H1 (cell line): ENCODE data around the gene TP73.

Experiments used
- HDAC2 ChIP-seq, 2 experiments: fragments of 300-600 bp in 1 of 2; sonication (generic) in 1 of 2; IDR thresholded peaks; 2 replicates each; pipeline ENCODE4 v1.6.1; 2011 to 2012; ENCODE audit warnings: low read depth in 2 of 2, low read length in 2 of 2, mild to moderate bottlenecking in 2 of 2, moderate library complexity in 2 of 2, borderline replicate concordance in 1 of 2, inconsistent platforms in 1 of 2
- JUND ChIP-seq: IDR thresholded peaks from 2 replicates; pipeline ENCODE4 v1.6.1; 2011; ENCODE audit warnings: mild to moderate bottlenecking, improper control_type of control experiment, low read length
- KDM5A ChIP-seq: fragments of 200-600 bp; IDR thresholded peaks from 2 replicates; pipeline ENCODE4 v1.7.1; 2012; ENCODE audit warnings: mild to moderate bottlenecking, low read length, inconsistent platforms, mixed read lengths
- POLR2A ChIP-seq, 2 experiments: IDR thresholded peaks; 1 replicate in 1 of 2; 2 replicates in 1 of 2; pipeline ENCODE4 v1.6.1; 2011; ENCODE audit warnings: low read depth in 2 of 2, low read length in 2 of 2, mild to moderate bottlenecking in 2 of 2; ENCODE audit errors: control extremely low read depth in 1 of 2
- POLR2AphosphoS5 ChIP-seq: IDR thresholded peaks from 2 replicates; pipeline ENCODE4 v1.6.1; 2011; ENCODE audit warnings: low read depth, low read length
- RFX5 ChIP-seq: IDR thresholded peaks from 2 replicates; pipeline ENCODE4 v1.6.1; 2011; ENCODE audit warnings: low read depth, low read length, improper control_type of control experiment, borderline replicate concordance
- TF ChIP-seq, protein P1 (sequence below), 3 experiments: IDR thresholded peaks; 1 replicate in 2 of 3; 2 replicates in 1 of 3; pipeline versions ENCODE4 v1.5.1 to v1.6.1; 2011; ENCODE audit warnings: low read length in 3 of 3, mild to moderate bottlenecking in 3 of 3, inconsistent platforms in 2 of 3, low read depth in 1 of 3, moderate library complexity in 1 of 3; ENCODE audit not compliant: insufficient read depth in 1 of 3; ENCODE audit errors: control extremely low read depth in 1 of 3
- TF ChIP-seq, protein P2 (sequence below): IDR thresholded peaks from 2 replicates; pipeline ENCODE4 v1.6.1; 2011; ENCODE audit warnings: low read length, improper control_type of control experiment

DNA sequence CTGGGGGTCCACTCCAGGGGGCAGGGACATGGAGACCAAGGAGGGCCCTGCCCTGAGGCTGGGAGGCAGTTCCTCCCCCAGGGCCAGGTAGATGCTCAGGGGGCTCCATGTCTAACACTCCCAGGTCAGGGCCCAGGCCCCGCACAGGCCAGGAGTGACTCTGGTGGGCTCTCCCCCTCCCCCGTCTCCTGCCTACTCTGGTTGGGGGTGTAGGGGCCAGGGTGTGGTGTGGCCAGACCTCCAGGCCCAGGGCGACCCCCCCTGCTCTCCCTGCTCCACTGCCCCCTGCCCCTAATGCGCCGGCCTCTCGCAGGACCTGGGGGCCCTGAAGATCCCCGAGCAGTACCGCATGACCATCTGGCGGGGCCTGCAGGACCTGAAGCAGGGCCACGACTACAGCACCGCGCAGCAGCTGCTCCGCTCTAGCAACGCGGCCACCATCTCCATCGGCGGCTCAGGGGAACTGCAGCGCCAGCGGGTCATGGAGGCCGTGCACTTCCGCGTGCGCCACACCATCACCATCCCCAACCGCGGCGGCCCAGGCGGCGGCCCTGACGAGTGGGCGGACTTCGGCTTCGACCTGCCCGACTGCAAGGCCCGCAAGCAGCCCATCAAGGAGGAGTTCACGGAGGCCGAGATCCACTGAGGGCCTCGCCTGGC, 80.2 kb downstream of the TP73 start:
- TF ChIP-seq RFX5 (no peak), JUND (no peak), POLR2AphosphoS5 (peak; percentile 2; the same call in 1 of the 2 replicates), KDM5A (no peak), POLR2A (IDR thresholded peaks at IDR 0.05; ENCODE audit: control extremely low read depth in 1 of 2, low read depth in 2 of 2, low read length in 2 of 2) (no peak), HDAC2 (IDR thresholded peaks at IDR 0.05; ENCODE audit: borderline replicate concordance in 1 of 2, low read depth in 2 of 2, low read length in 2 of 2) (no peak)
- TF ChIP-seq, protein P1, sequence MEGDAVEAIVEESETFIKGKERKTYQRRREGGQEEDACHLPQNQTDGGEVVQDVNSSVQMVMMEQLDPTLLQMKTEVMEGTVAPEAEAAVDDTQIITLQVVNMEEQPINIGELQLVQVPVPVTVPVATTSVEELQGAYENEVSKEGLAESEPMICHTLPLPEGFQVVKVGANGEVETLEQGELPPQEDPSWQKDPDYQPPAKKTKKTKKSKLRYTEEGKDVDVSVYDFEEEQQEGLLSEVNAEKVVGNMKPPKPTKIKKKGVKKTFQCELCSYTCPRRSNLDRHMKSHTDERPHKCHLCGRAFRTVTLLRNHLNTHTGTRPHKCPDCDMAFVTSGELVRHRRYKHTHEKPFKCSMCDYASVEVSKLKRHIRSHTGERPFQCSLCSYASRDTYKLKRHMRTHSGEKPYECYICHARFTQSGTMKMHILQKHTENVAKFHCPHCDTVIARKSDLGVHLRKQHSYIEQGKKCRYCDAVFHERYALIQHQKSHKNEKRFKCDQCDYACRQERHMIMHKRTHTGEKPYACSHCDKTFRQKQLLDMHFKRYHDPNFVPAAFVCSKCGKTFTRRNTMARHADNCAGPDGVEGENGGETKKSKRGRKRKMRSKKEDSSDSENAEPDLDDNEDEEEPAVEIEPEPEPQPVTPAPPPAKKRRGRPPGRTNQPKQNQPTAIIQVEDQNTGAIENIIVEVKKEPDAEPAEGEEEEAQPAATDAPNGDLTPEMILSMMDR (IDR thresholded peaks at IDR 0.05; ENCODE audit: control extremely low read depth in 1 of 3, insufficient read depth in 1 of 3, low read depth in 1 of 3, low read length in 3 of 3), result peak in 2 of 3 experiments; percentile 17 to 27; a peak in 2 of 4 replicates
- TF ChIP-seq, protein P2, sequence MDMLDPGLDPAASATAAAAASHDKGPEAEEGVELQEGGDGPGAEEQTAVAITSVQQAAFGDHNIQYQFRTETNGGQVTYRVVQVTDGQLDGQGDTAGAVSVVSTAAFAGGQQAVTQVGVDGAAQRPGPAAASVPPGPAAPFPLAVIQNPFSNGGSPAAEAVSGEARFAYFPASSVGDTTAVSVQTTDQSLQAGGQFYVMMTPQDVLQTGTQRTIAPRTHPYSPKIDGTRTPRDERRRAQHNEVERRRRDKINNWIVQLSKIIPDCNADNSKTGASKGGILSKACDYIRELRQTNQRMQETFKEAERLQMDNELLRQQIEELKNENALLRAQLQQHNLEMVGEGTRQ, result no peak
